Endothelial cell of umbilical vein (primary cell): ENCODE data around the gene FAM187B. TPM values are rescaled to one million over a fixed set of nuclear protein-coding genes. Genes with fewer than 3 reads are reported as not detected.

Experiments
- BruUV-seq: library from RNA; stranded (reverse); fragments of 400-500 nt; replicated peaks from 2 replicates; lab custom pipeline; 2021; lab: Mats Ljungman, UMichigan
- CTCF ChIA-PET: fragments of 300-600, 350-600 bp; sonication (Branson Sonifier 250); formaldehyde crosslinking; loops from one replicate; lab custom pipeline; 2021; ENCODE audit warnings: antibody characterized with exemption, inconsistent platforms; lab: Charles Lee
- POLR2A ChIA-PET: fragments of 300-600, 350-600 bp; sonication (Branson Sonifier 250); formaldehyde crosslinking; loops from one replicate; lab custom pipeline; 2021; ENCODE audit warnings: antibody characterized with exemption, inconsistent platforms; lab: Charles Lee
- DNase-seq: peaks from one replicate; pipeline ENCODE4 v3.0.0-alpha.2; 2011; ENCODE audit warnings: low read depth, low spot score
- FAIRE-seq: peaks from 2 replicates; lab custom pipeline; 2011; peaks lifted over from hg19 to GRCh38; lab: Jason Lieb, UNC
- H2AFZ ChIP-seq: 2 replicates; pipeline ENCODE4 v1.6.0; 2012; ENCODE audit warnings: low read depth, low read length, control low read depth, inconsistent platforms
- H3K27ac ChIP-seq: 2 replicates; pipeline ENCODE4 v1.5.1; 2011; ENCODE audit warnings: low read depth, mild to moderate bottlenecking, control low read depth, low read length, moderate library complexity; ENCODE audit not compliant: insufficient read depth
- H3K27me3 ChIP-seq, 2 experiments: 2 replicates each; pipeline versions ENCODE4 v1.6.0 to v1.6.1; 2011; ENCODE audit warnings: low read length in 2 of 2, mixed read lengths in 1 of 2; ENCODE audit not compliant: control insufficient read depth in 2 of 2, insufficient read depth in 2 of 2
- H3K36me3 ChIP-seq, 2 experiments: 2 replicates in 1 of 2; 3 replicates in 1 of 2; pipeline ENCODE4 v1.5.1; 2011; ENCODE audit warnings: low read length in 2 of 2, mild to moderate bottlenecking in 1 of 2, moderate library complexity in 1 of 2; ENCODE audit not compliant: control insufficient read depth in 2 of 2, insufficient read depth in 2 of 2; ENCODE audit errors: extremely low read depth in 1 of 2
- H3K4me1 ChIP-seq: 3 replicates; pipeline ENCODE4 v1.5.1; 2011; ENCODE audit warnings: mild to moderate bottlenecking, low read length; ENCODE audit not compliant: control insufficient read depth, insufficient read depth; ENCODE audit errors: extremely low read depth
- H3K4me2 ChIP-seq: 2 replicates; pipeline ENCODE4 v1.6.1; 2011; ENCODE audit warnings: low read length, control low read depth, mixed read lengths; ENCODE audit not compliant: insufficient read depth
- H3K4me3 ChIP-seq, 3 experiments: fragments of 200-600 bp in 1 of 3; sonication (generic), shearing (Covaris generic) in 1 of 3; replicated peaks in 1 of 3; 2 replicates each; pipeline ENCODE4 v1.5.1; 2011 to 2016; ENCODE audit warnings: control low read depth in 3 of 3, low read length in 3 of 3, mild to moderate bottlenecking in 2 of 3, inconsistent platforms in 1 of 3, low read depth in 1 of 3, moderate library complexity in 1 of 3; ENCODE audit not compliant: insufficient read depth in 1 of 3
- H3K79me2 ChIP-seq: 2 replicates; pipeline ENCODE4 v1.6.0; 2012; ENCODE audit warnings: low read length, inconsistent platforms; ENCODE audit not compliant: control insufficient read depth, insufficient read depth
- H3K9ac ChIP-seq: replicated peaks from 2 replicates; pipeline ENCODE3; 2011; ENCODE audit warnings: low read length, control low read depth; ENCODE audit not compliant: insufficient read depth; ENCODE audit errors: extremely low read depth
- H3K9me1 ChIP-seq: replicated peaks from 3 replicates; pipeline ENCODE4 v1.6.0; 2011; ENCODE audit warnings: mild to moderate bottlenecking, low read length; ENCODE audit not compliant: control insufficient read depth, insufficient read depth; ENCODE audit errors: extremely low read depth
- H3K9me3 ChIP-seq: replicated peaks from 2 replicates; pipeline ENCODE4 v1.5.1; 2012; ENCODE audit warnings: low read length, inconsistent platforms; ENCODE audit not compliant: control insufficient read depth, insufficient read depth
- H4K20me1 ChIP-seq: replicated peaks from 2 replicates; pipeline ENCODE3; 2011; ENCODE audit warnings: mild to moderate bottlenecking, low read length; ENCODE audit not compliant: control insufficient read depth, insufficient read depth; ENCODE audit errors: extremely low read depth
- EZH2 ChIP-seq: IDR thresholded peaks from 2 replicates; pipeline ENCODE4 v1.6.1; 2012; ENCODE audit warnings: borderline replicate concordance, low read depth, mild to moderate bottlenecking, moderate library complexity, low read length, inconsistent platforms; ENCODE audit not compliant: severe bottlenecking
- FOS ChIP-seq: IDR thresholded peaks from 2 replicates; pipeline ENCODE4 v1.6.1; 2011; ENCODE audit warnings: mild to moderate bottlenecking, low read length, moderate library complexity, borderline replicate concordance; ENCODE audit not compliant: insufficient read depth
- GATA2 ChIP-seq: IDR thresholded peaks from 2 replicates; pipeline ENCODE4 v1.7.0; 2011; ENCODE audit warnings: low read depth, mild to moderate bottlenecking, moderate library complexity, mixed read lengths, low read length; ENCODE audit not compliant: insufficient read length, insufficient read depth
- JUN ChIP-seq: IDR thresholded peaks from 2 replicates; pipeline ENCODE4 v1.6.1; 2011; ENCODE audit warnings: borderline replicate concordance, low read depth; ENCODE audit not compliant: insufficient read length, insufficient read depth
- MYC ChIP-seq: IDR thresholded peaks from one replicate; pipeline ENCODE4 v1.6.1; 2011; ENCODE audit warnings: mild to moderate bottlenecking, low read depth, low read length
- POLR2A ChIP-seq: IDR thresholded peaks from 2 replicates; pipeline ENCODE4 v1.6.1; 2012; ENCODE audit warnings: low read depth, mild to moderate bottlenecking, control low read depth, low read length
- POLR2AphosphoS5 ChIP-seq: IDR thresholded peaks from 2 replicates; pipeline ENCODE4 v1.6.1; 2012; ENCODE audit warnings: low read depth, mild to moderate bottlenecking, control low read depth, low read length, moderate library complexity; ENCODE audit not compliant: insufficient read depth
- dilution Hi-C: fragments of 300-500 bp; cut with MboI; formaldehyde crosslinking; loops from one replicate; pipeline ENCODE4 v1.15.0; 2019; ENCODE audit warnings: low sequenced_read_pairs; ENCODE audit not compliant: extremely low pct_ligation_motif_present
- intact Hi-C: fragments of 100-400 bp; cut with micrococcal nuclease; formaldehyde crosslinking; loops from one replicate; pipeline ENCODE4 v1.10.0; 2022
- polyA plus RNA-seq, 4 experiments: library from polyadenylated mRNA; depleted of rRNA in 3 of 4; stranded (reverse) in 3 of 4; unstranded in 1 of 4; fragments of >200 nt; gene quantifications; 2 replicates each; pipeline versions ENCODE4 v1.2.1 to v1.2.3, GENCODE V29; 2011 to 2012; ENCODE audit warnings: missing spikeins in 1 of 4
- total RNA-seq: library from RNA; stranded (reverse); gene quantifications from 2 replicates; pipeline ENCODE4 v1.2.3, GENCODE V29; 2021
- TF ChIP-seq, protein P1 (sequence below): IDR thresholded peaks from 2 replicates; pipeline ENCODE4 v1.6.1; 2011; ENCODE audit not compliant: insufficient read depth, insufficient read length
- TF ChIP-seq, protein P2 (sequence below), 2 donors: IDR thresholded peaks; 1 replicate in 1 of 2; 2 replicates in 1 of 2; pipeline ENCODE4 v1.5.1; 2011; ENCODE audit warnings: low read length in 2 of 2, mild to moderate bottlenecking in 2 of 2, moderate library complexity in 2 of 2, control low read depth in 1 of 2, inconsistent platforms in 1 of 2, low read depth in 1 of 2; ENCODE audit not compliant: insufficient read depth in 1 of 2; ENCODE audit errors: extremely low read depth in 1 of 2

The FAM187B gene
- total and polyA plus RNA-seq, 2 donors (not counting 3 experiments of a cell fraction or from before 2014, with no cell fraction given) = not detected

DNA sequence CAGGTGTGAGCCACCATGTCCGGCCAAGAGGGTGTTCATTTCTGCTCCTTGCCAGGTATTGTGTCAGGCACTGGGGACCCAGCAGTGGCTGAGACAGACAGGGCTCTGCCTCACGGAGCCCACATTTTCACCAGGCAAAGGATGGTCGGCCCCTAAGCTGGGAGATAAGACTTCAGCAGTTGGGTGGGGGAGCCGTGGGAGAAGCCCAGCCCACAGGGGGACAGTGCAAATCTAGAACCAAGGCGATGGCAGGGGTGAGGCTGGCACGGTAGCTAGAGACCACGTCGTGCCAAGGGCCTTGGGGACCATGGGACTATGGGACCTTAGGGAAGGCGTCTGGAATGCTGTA is 28.5 kb upstream of the FAM187B start:
- Histone ChIP-seq H3K4me3 (no peak overlapping the region), H3K4me1 (peaks cover 3% of the 10 kb centered on the region), H4K20me1 (no peaks in the 10 kb centered on the region), H3K79me2 (no peaks in the 10 kb centered on the region), H3K9me3 (no peaks in the 10 kb centered on the region), H3K36me3 (no peaks in the 10 kb centered on the region), H3K4me2 (no peak overlapping the region), H3K27ac (no peak overlapping the region), H2AFZ (no peak overlapping the region), H3K9ac (no peak overlapping the region), H3K27me3 (peaks cover 0 to 2% of the 10 kb centered on the region in 2 experiments), H3K9me1 (no peaks in the 10 kb centered on the region)
- intact Hi-C loops = no loop called here
- BruUV-seq = no TSS peak
- DNase-seq = no peak
- dilution Hi-C loops = no loop called here
- TF ChIP-seq, protein P1, sequence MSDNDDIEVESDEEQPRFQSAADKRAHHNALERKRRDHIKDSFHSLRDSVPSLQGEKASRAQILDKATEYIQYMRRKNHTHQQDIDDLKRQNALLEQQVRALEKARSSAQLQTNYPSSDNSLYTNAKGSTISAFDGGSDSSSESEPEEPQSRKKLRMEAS = no peak
- TF ChIP-seq GATA2 (no peak), EZH2 (no peak), POLR2AphosphoS5 (no peak), JUN (no peak), POLR2A (no peak), FOS (no peak), MYC (no peak)
- TF ChIP-seq, protein P2, sequence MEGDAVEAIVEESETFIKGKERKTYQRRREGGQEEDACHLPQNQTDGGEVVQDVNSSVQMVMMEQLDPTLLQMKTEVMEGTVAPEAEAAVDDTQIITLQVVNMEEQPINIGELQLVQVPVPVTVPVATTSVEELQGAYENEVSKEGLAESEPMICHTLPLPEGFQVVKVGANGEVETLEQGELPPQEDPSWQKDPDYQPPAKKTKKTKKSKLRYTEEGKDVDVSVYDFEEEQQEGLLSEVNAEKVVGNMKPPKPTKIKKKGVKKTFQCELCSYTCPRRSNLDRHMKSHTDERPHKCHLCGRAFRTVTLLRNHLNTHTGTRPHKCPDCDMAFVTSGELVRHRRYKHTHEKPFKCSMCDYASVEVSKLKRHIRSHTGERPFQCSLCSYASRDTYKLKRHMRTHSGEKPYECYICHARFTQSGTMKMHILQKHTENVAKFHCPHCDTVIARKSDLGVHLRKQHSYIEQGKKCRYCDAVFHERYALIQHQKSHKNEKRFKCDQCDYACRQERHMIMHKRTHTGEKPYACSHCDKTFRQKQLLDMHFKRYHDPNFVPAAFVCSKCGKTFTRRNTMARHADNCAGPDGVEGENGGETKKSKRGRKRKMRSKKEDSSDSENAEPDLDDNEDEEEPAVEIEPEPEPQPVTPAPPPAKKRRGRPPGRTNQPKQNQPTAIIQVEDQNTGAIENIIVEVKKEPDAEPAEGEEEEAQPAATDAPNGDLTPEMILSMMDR (IDR thresholded peaks at IDR 0.05; ENCODE audit: extremely low read depth in 1 of 2, insufficient read depth in 1 of 2, low read depth in 1 of 2, low read length in 2 of 2) = no peak
- FAIRE-seq = no peak
- CTCF ChIA-PET = no interaction called here
- POLR2A ChIA-PET = no interaction called here
